ENCODE results near the gene HM13.

- 0 out of 3 replicates have a peak, but pooled peaks have one; percentile 10 for TF ChIP-seq CTCF (IDR thresholded peaks at IDR 0.05)
- TF ChIP-seq, protein P1, sequence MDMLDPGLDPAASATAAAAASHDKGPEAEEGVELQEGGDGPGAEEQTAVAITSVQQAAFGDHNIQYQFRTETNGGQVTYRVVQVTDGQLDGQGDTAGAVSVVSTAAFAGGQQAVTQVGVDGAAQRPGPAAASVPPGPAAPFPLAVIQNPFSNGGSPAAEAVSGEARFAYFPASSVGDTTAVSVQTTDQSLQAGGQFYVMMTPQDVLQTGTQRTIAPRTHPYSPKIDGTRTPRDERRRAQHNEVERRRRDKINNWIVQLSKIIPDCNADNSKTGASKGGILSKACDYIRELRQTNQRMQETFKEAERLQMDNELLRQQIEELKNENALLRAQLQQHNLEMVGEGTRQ (IDR thresholded peaks at IDR 0.05) = no peak; the same call in 1 of the 2 replicates
- TF ChIP-seq PBX3 (IDR thresholded peaks at IDR 0.05) = peak; percentile 62; the same call in 1 of the 2 replicates
- no peak for TF ChIP-seq RAD21 (conservative IDR thresholded peaks at IDR 0.05 in 1 of 2, IDR thresholded peaks at IDR 0.05 in 1 of 2)
- no peak for TF ChIP-seq RCOR1 (IDR thresholded peaks at IDR 0.05; ENCODE audit: low read depth, low read length)
- TF ChIP-seq, protein P2, sequence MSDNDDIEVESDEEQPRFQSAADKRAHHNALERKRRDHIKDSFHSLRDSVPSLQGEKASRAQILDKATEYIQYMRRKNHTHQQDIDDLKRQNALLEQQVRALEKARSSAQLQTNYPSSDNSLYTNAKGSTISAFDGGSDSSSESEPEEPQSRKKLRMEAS (IDR thresholded peaks at IDR 0.05) = no peak
- no peak for TF ChIP-seq POLR2A (IDR thresholded peaks at IDR 0.05; ENCODE audit: low read length)
- TF ChIP-seq, protein P3, sequence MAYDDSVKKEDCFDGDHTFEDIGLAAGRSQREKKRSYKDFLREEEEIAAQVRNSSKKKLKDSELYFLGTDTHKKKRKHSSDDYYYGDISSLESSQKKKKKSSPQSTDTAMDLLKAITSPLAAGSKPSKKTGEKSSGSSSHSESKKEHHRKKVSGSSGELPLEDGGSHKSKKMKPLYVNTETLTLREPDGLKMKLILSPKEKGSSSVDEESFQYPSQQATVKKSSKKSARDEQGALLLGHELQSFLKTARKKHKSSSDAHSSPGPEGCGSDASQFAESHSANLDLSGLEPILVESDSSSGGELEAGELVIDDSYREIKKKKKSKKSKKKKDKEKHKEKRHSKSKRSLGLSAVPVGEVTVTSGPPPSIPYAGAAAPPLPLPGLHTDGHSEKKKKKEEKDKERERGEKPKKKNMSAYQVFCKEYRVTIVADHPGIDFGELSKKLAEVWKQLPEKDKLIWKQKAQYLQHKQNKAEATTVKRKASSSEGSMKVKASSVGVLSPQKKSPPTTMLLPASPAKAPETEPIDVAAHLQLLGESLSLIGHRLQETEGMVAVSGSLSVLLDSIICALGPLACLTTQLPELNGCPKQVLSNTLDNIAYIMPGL (CRISPR knock-in tag; IDR thresholded peaks at IDR 0.05; ENCODE audit: borderline replicate concordance) = no peak
- TF ChIP-seq EP300 (IDR thresholded peaks at IDR 0.05) = no peak
These were observed 91.9 kb downstream of the HM13 start for GRCh38 chr20:31605902-31606803.

Measured in A549 (cell line).